GM12878 (cell line): ENCODE data around the gene UIMC1. TPM values are rescaled to one million over a fixed set of nuclear protein-coding genes. Genes with fewer than 3 reads are reported as not detected.
A peak's percentile ranks its signal among the peaks of the same experiment; 100 is the strongest.

Source experiments
- ATAC-seq: fragments of 200-7000 bp; cut with Tn5 transposase; 3 replicates; pipeline ENCODE4 v1.9.1; 2020; ENCODE audit warnings: mild to moderate bottlenecking, moderate library complexity
- BruUV-seq: library from RNA; stranded (reverse); fragments of 400-500 nt; replicated peaks from 2 replicates; lab custom pipeline; 2021; lab: Mats Ljungman, UMichigan
- CTCF ChIA-PET: fragments of 300-600 bp; sonication (Branson Sonifier 250); formaldehyde crosslinking; extraction: SDS; loops from one replicate; lab custom pipeline; 2021; ENCODE audit warnings: inconsistent platforms; lab: Yijun Ruan, JAX
- POLR2A ChIA-PET: fragments of 350-600 bp; formaldehyde crosslinking; extraction: SDS; loops from one replicate; lab custom pipeline; 2021; ENCODE audit warnings: inconsistent platforms; lab: Charles Lee
- RAD21 ChIA-PET: fragments of 300-600 bp; sonication (Branson Sonifier 250); formaldehyde crosslinking; loops from one replicate; lab custom pipeline; 2023; ENCODE audit warnings: antibody characterized with exemption; ENCODE audit not compliant: unreplicated experiment; lab: Charles Lee
- SMC1A ChIA-PET: fragments of 300-600 bp; sonication (Branson Sonifier 250); formaldehyde crosslinking; loops from one replicate; lab custom pipeline; 2023; ENCODE audit not compliant: unreplicated experiment, uncharacterized antibody; lab: Charles Lee
- DNase-seq: peaks from one replicate; pipeline ENCODE4 v3.0.0-alpha.2; 2011; ENCODE audit warnings: low read depth, low spot score
- FAIRE-seq: peaks from 3 replicates; lab custom pipeline; 2011; peaks lifted over from hg19 to GRCh38; lab: Jason Lieb, UNC
- H2AFZ ChIP-seq: 2 replicates; pipeline ENCODE4 v1.6.0; 2011; ENCODE audit warnings: low read depth, low read length, control low read depth; ENCODE audit not compliant: control insufficient read depth
- H3K27ac ChIP-seq: 2 replicates; pipeline ENCODE4 v1.5.1; 2011; ENCODE audit warnings: control low read depth; ENCODE audit not compliant: control insufficient read depth, insufficient read depth
- H3K27me3 ChIP-seq, 2 experiments: replicated peaks in 1 of 2; 2 replicates each; pipeline versions ENCODE4 v1.6.0 to v1.6.1; 2011; ENCODE audit warnings: low read length in 1 of 2; ENCODE audit not compliant: control insufficient read depth in 2 of 2, insufficient read depth in 2 of 2
- H3K36me3 ChIP-seq, 2 experiments: 2 replicates each; pipeline ENCODE4 v1.5.1; 2011; ENCODE audit warnings: low read length in 1 of 2; ENCODE audit not compliant: control insufficient read depth in 2 of 2, insufficient read depth in 2 of 2
- H3K4me1 ChIP-seq: 2 replicates; pipeline ENCODE4 v1.6.1; 2011; ENCODE audit warnings: mild to moderate bottlenecking, low read length, moderate library complexity, mixed read lengths; ENCODE audit not compliant: control insufficient read depth, insufficient read depth
- H3K4me2 ChIP-seq: 2 replicates; pipeline ENCODE4 v1.6.0; 2011; ENCODE audit warnings: control low read depth; ENCODE audit not compliant: control insufficient read depth, insufficient read depth
- H3K4me3 ChIP-seq: fragments of 200-600 bp; sonication (generic); 2 replicates; pipeline ENCODE4 v1.5.1; 2016
- H3K79me2 ChIP-seq: 2 replicates; pipeline ENCODE4 v1.6.0; 2011; ENCODE audit warnings: low read length; ENCODE audit not compliant: control insufficient read depth, insufficient read depth
- H3K9ac ChIP-seq: 2 replicates; pipeline ENCODE4 v1.8.0; 2011; ENCODE audit warnings: low read length, control low read depth, mixed read lengths; ENCODE audit not compliant: control insufficient read depth, insufficient read depth
- H3K9me3 ChIP-seq: replicated peaks from 3 replicates; pipeline ENCODE4 v1.5.1; 2011; ENCODE audit warnings: mild to moderate bottlenecking, low read length; ENCODE audit not compliant: control insufficient read depth, insufficient read depth
- H4K20me1 ChIP-seq: 2 replicates; pipeline ENCODE4 v1.6.0; 2011; ENCODE audit not compliant: control insufficient read depth, insufficient read depth
- HDAC6 ChIP-seq: fragments of 200-600 bp; sonication (generic); IDR thresholded peaks from one replicate; pipeline ENCODE4 v1.8.0; 2017; ENCODE audit warnings: antibody characterized with exemption; ENCODE audit not compliant: unreplicated experiment
- NFXL1 ChIP-seq: fragments of 450-650 bp; IDR thresholded peaks from 2 replicates; pipeline ENCODE4 v1.6.1; 2017; ENCODE audit warnings: antibody characterized with exemption, mild to moderate bottlenecking, borderline replicate concordance
- PBX3 ChIP-seq: IDR thresholded peaks from 2 replicates; pipeline ENCODE4 v1.6.1; 2011; ENCODE audit warnings: mild to moderate bottlenecking, low read depth, low read length, moderate library complexity; ENCODE audit not compliant: insufficient replicate concordance
- SMAD1 ChIP-seq: fragments of 450-650 bp; IDR thresholded peaks from 2 replicates; pipeline ENCODE4 v1.6.1; 2018; ENCODE audit warnings: mild to moderate bottlenecking, low read depth; ENCODE audit not compliant: partially characterized antibody
- ZNF217 ChIP-seq: fragments of 450-650 bp; IDR thresholded peaks from 2 replicates; pipeline ENCODE4 v1.6.1; 2017; ENCODE audit warnings: antibody characterized with exemption, mild to moderate bottlenecking
- ZNF592 ChIP-seq: fragments of 450-650 bp; IDR thresholded peaks from 2 replicates; pipeline ENCODE4 v1.6.1; 2017; ENCODE audit warnings: mild to moderate bottlenecking, moderate library complexity
- WGBS: methylation state at CpG from one replicate; pipeline ENCODE4 v1.1.6; 2016; ENCODE audit warnings: low lambda C conversion rate; ENCODE audit not compliant: insufficient replicate concordance, insufficient coverage; ENCODE audit errors: missing lambda C conversion rate; 5-methylcytosine and 5-hydroxymethylcytosine counted together
- in situ Hi-C: fragments of 300-500 bp; cut with MboI; formaldehyde crosslinking; loops from 9 replicates; pipeline ENCODE4 v1.14.3; 2018; ENCODE audit warnings: mixed read lengths
- intact Hi-C: fragments of 100-400 bp; cut with micrococcal nuclease; formaldehyde crosslinking; loops from one replicate; pipeline ENCODE4 v1.14.2; 2022; ENCODE audit not compliant: unreplicated experiment
- polyA plus RNA-seq, 11 experiments: library from polyadenylated mRNA; depleted of rRNA in 4 of 11; unstranded in 6 of 11; stranded (reverse) in 5 of 11; fragments of >200 nt; fragmentation: Nextera tagmentation in 4 of 11; fragmentation: Illumina TruSeq in 1 of 11; extraction: Ambion mirVana in 4 of 11; extraction: Trizol in 1 of 11; gene quantifications; 1 replicate in 1 of 11; 2 replicates in 10 of 11; pipeline versions ENCODE4 v1.2.1 to v1.2.3, GENCODE V29; 2011 to 2016; ENCODE audit warnings: inconsistent platforms in 2 of 11, missing spikeins in 2 of 11, low read depth in 1 of 11
- total RNA-seq, 4 experiments: library from RNA; depleted of rRNA in 3 of 4; stranded (reverse); fragments of >200 nt in 3 of 4; fragmentation: Illumina TruSeq in 1 of 4; extraction: Trizol in 1 of 4; gene quantifications; 2 replicates each; pipeline versions ENCODE4 v1.2.1 to v1.2.3, GENCODE V29; 2013 to 2021

UIMC1 gene
- total and polyA plus RNA-seq, 10 of the 15 experiments (the other 5 are each of a cell fraction or from before 2014, with no cell fraction given) = 16.2 to 51.4 (median 32.7) TPM

DNA sequence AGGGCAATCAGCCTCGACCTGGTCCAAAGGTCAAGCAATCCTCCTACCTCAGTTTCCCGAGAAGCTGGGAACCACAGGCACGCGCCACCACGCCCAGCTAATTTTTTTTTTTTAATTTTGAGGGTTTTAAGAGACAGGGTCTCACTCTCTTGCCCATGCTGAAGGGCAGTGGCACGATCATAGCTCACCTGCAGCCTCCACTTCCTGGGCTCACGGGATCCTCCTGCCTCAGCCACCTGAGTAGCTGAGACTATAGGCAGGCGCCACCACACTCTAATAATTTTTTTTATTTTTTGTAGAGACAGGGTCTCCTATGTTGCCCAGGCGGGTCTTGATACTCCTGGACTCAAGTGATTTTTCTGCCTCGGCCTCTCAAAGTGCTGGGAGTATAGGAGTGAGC lies 1.6 kb downstream of the UIMC1 start:
- ChIA-PET CTCF (interaction anchor here (1.0 to 4.9 kb wide), 8 partner anchors 9 to 109 kb away, joined by 3 to 40 read pairs (median 8); partner anchors contain the start of gene ZNF346), RAD21 (interaction anchor here (0.9 to 3.0 kb wide), 6 partner anchors 8 to 344 kb away, joined by 3 to 10 read pairs (median 4); partner anchors contain the start of gene ZNF346), SMC1A (interaction anchor here (1.2 to 4.0 kb wide), 9 partner anchors 9 to 81 kb away, joined by 3 to 30 read pairs (median 7); partner anchors contain the start of gene ZNF346), POLR2A (interaction anchor here (0.6 to 1.8 kb wide), 5 partner anchors 8 to 132 kb away, joined by 3 to 17 read pairs (median 3); no protein-coding TSS in a partner anchor)
- Histone ChIP-seq H3K27me3 (no peaks in the 10 kb centered on the region), H3K79me2 (peaks cover 70% of the 10 kb centered on the region), H3K4me3 (peak overlapping the region; percentile 59), H3K9me3 (no peaks in the 10 kb centered on the region), H4K20me1 (0 out of 2 replicates have a peak, but pooled peaks cover 2% of the 10 kb centered on the region), H2AFZ (no peak overlapping the region), H3K9ac (peak overlapping the region; percentile 94; the same call in 1 of the 2 replicates), H3K27ac (no peak overlapping the region), H3K36me3 (no peaks in the 10 kb centered on the region), H3K4me1 (peaks cover 4% of the 10 kb centered on the region), H3K4me2 (peak overlapping the region; percentile 91)
- TF ChIP-seq ZNF217 (no peak), PBX3 (no peak), HDAC6 (no peak), ZNF592 (no peak), NFXL1 (no peak), SMAD1 (no peak)
- intact Hi-C loops (no loop called here), in situ Hi-C loops (no loop called here)
- DNase-seq (no peak), ATAC-seq (no peak), FAIRE-seq (no peak)
- 70% methylated on average over 10 of the region's 10 CpGs for WGBS
- BruUV-seq = no TSS peak
